ENCODE measurements around the gene MYB.

The MYB gene

GRCh38 chr6:135254471-135254870 is 73.4 kb downstream of the MYB start:
- no peak for DNase-seq

GRCh38 chr6:135256866-135257265 is 75.8 kb downstream of the MYB start:
- no peak for DNase-seq

GRCh38 chr6:135257631-135258405 is 76.7 kb downstream of the MYB start:
- DNase-seq, result no peak

- no peak for DNase-seq
Measured at GRCh38 chr6:135258970-135259369, 77.9 kb downstream of the MYB start.

- DNase-seq, result no peak
Measured at GRCh38 chr6:135260612-135261011, 79.5 kb downstream of the MYB start.

- no peak for DNase-seq
Measured at GRCh38 chr6:135261872-135262725, 81.0 kb downstream of the MYB start.

GRCh38 chr6:135265278-135265677 is 84.2 kb downstream of the MYB start:
- no peak for DNase-seq

- DNase-seq, result no peak
Measured at GRCh38 chr6:135266675-135267074, 85.6 kb downstream of the MYB start.

- no peak for DNase-seq
Measured at GRCh38 chr6:135267085-135267484, 86.0 kb downstream of the MYB start.

GRCh38 chr6:135268263-135268662 is 87.2 kb downstream of the MYB start:
- DNase-seq, result no peak

- DNase-seq, result no peak
Measured at GRCh38 chr6:135268740-135269139, 87.6 kb downstream of the MYB start.

Data from activated T-cell treated with anti-CD3 and anti-CD28 coated beads, Interleukin-2, amount 50 U/mL, for 1 hour (primary cell).